Stimulated activated CD4-positive, alpha-beta T cell treated with anti-CD3 and anti-CD28 coated beads, Interleukin-15, amount 100 ng/mL, for 1 hour (primary cell): ENCODE data around the gene FKBP4.

ENCODE experiments used
- DNase-seq, 2 donors: peaks; one replicate each; pipeline ENCODE4 v3.0.0-alpha.2; 2020; ENCODE audit warnings: low read depth in 1 of 2, low spot score in 1 of 2

Gene FKBP4

GRCh38 chr12:2779281-2779680, 15.5 kb upstream of the FKBP4 start:
- no peak for DNase-seq

- peak; percentile 7 to 31 for DNase-seq
These were observed 10.7 kb upstream of the FKBP4 start for GRCh38 chr12:2783936-2784600.

- DNase-seq: no peak
These were observed 9.8 kb upstream of the FKBP4 start for GRCh38 chr12:2785017-2785416.

- DNase-seq: no peak
These were observed 3.7 kb upstream of the FKBP4 start for GRCh38 chr12:2791089-2791488.

GRCh38 chr12:2792671-2793500, 1.9 kb upstream of the FKBP4 start:
- no peak for DNase-seq

- DNase-seq: no peak
These were observed 1.2 kb upstream of the FKBP4 start for GRCh38 chr12:2793561-2793960.

GRCh38 chr12:2794191-2794735, 507 bp upstream of the FKBP4 start:
- DNase-seq: peak in 1 of 2 donors; percentile 11

- DNase-seq: peak; percentile 58 to 69
These were observed 769 bp downstream of the FKBP4 start for GRCh38 chr12:2795291-2796186.

GRCh38 chr12:2796187-2796666, 1.5 kb downstream of the FKBP4 start:
- no peak for DNase-seq

GRCh38 chr12:2797721-2798418, 3.1 kb downstream of the FKBP4 start:
- DNase-seq: no peak

GRCh38 chr12:2800046-2800570, 5.3 kb downstream of the FKBP4 start:
- no peak for DNase-seq

GRCh38 chr12:2801044-2801783, 6.4 kb downstream of the FKBP4 start:
- no peak for DNase-seq

GRCh38 chr12:2803635-2804392, 9.0 kb downstream of the FKBP4 start:
- DNase-seq: no peak

GRCh38 chr12:2804393-2805142, 9.8 kb downstream of the FKBP4 start:
- DNase-seq: no peak

- no peak for DNase-seq
These were observed 10.4 kb downstream of the FKBP4 start for GRCh38 chr12:2805143-2805520.

- DNase-seq: no peak
These were observed 11.9 kb downstream of the FKBP4 start for GRCh38 chr12:2806700-2807099.

GRCh38 chr12:2811801-2812200, 17.0 kb downstream of the FKBP4 start:
- DNase-seq: no peak
